HUES48 (cell line): ENCODE data around the gene FDXACB1.
"Not testable (repeated sequence)": the region's sequence is repeated elsewhere in the genome, so short reads cannot be mapped to it uniquely, and the experiment has no call there.

Source experiments
- H3K27ac ChIP-seq: one replicate; pipeline ENCODE4 v1.7.0; 2013; ENCODE audit warnings: low read depth, low read length, inconsistent platforms
- H3K27me3 ChIP-seq: 2 replicates; pipeline ENCODE4 v1.6.1; 2013; ENCODE audit warnings: mild to moderate bottlenecking, low read length; ENCODE audit not compliant: control insufficient read depth, insufficient read depth
- H3K36me3 ChIP-seq: 2 replicates; pipeline ENCODE4 v1.6.1; 2013; ENCODE audit warnings: low read length; ENCODE audit not compliant: control insufficient read depth, insufficient read depth
- H3K4me1 ChIP-seq: 2 replicates; pipeline ENCODE4 v1.6.1; 2013; ENCODE audit warnings: mild to moderate bottlenecking, low read length; ENCODE audit not compliant: control insufficient read depth, insufficient read depth
- H3K4me3 ChIP-seq: 2 replicates; pipeline ENCODE4 v1.5.1; 2013; ENCODE audit warnings: mild to moderate bottlenecking, low read depth, low read length
- H3K9ac ChIP-seq: 2 replicates; pipeline ENCODE4 v1.6.1; 2013; ENCODE audit warnings: mild to moderate bottlenecking, low read depth, low read length, moderate library complexity
- H3K9me3 ChIP-seq: 2 replicates; pipeline ENCODE4 v1.6.1; 2013; ENCODE audit warnings: low read length; ENCODE audit not compliant: control insufficient read depth, insufficient read depth

The FDXACB1 gene

DNA sequence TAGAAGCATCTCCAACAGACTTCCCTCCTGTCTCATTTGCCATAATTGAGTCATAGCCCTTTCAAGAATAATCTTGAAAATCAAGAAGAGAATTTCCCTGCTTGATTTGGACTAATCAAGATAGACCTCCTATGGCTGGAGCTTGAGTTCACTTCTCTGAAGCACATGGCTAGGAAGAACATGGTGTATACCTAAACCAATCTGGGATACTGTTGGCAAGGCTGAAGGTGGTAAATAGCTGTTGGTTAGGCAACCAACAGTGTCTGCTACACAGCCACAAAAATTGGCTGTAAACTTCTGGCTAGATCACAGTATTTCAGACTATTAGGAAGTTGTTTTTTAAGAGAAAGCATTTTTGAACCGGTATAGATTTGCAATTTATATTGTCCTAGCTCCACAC lies 27.7 kb upstream of the FDXACB1 start:
- no peaks in the 10 kb centered on the region for H3K9me3 ChIP-seq
- H3K4me1 ChIP-seq, result peaks cover 3% of the 10 kb centered on the region
- no peak overlapping the region for H3K27ac ChIP-seq
- no peak overlapping the region for H3K4me3 ChIP-seq
- H3K36me3 ChIP-seq, result no peaks in the 10 kb centered on the region
- H3K27me3 ChIP-seq, result no peaks in the 10 kb centered on the region
- H3K9ac ChIP-seq, result no peak overlapping the region

DNA sequence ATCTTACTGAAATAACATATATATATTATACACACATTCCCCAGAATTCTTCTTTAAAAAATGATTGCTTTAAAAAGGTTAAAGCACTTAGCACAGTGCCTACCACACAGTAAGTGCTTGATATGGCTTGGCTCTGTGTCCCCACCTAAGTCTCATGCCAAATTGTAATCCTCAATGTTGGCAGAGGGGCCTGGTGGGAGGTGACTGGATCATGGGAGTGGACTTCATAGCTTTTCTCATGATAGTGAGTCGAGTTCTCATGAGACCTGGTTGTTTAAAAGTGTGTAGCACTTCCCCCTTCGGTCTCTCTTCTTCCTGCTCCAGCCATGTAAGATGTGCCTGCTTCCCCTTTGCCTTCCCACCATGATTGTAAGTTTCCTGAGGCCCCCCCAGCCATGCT lies 26.4 kb upstream of the FDXACB1 start:
- Histone ChIP-seq H3K36me3 (no peaks in the 10 kb centered on the region), H3K4me1 (no peaks in the 10 kb centered on the region), H3K27me3 (no peaks in the 10 kb centered on the region)

DNA sequence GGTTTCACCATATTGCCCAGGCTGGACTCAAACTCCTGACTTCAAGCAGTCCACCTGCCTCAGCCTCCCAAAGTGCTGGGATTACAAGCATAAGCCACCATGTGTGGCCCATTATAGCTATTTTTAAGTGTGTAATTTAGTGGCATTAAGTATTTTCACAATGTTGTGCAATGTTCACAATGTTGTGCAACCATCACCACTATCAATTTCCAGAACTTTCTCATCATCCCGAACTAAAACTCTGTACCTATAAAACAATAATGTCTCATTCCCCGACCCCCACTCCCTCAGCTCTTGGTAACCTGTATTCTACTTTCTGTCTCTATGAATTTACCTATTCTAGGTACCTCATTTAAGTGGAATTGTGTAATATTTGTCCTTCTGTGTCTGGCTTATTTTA lies 7.9 kb upstream of the FDXACB1 start:
- H3K9ac ChIP-seq, result no peak overlapping the region
- no peaks in the 10 kb centered on the region for H3K27me3 ChIP-seq
- no peak overlapping the region for H3K4me3 ChIP-seq
- H3K27ac ChIP-seq, result no peak overlapping the region
- no peaks in the 10 kb centered on the region for H3K4me1 ChIP-seq
- H3K9me3 ChIP-seq, result no peaks in the 10 kb centered on the region
- no peaks in the 10 kb centered on the region for H3K36me3 ChIP-seq

More for the DNA sequence above, 26.4 kb upstream of the FDXACB1 start:
- Histone ChIP-seq H3K4me3 (no peak overlapping the region), H3K9me3 (no peaks in the 10 kb centered on the region), H3K9ac (no peak overlapping the region), H3K27ac (no peak overlapping the region)

DNA sequence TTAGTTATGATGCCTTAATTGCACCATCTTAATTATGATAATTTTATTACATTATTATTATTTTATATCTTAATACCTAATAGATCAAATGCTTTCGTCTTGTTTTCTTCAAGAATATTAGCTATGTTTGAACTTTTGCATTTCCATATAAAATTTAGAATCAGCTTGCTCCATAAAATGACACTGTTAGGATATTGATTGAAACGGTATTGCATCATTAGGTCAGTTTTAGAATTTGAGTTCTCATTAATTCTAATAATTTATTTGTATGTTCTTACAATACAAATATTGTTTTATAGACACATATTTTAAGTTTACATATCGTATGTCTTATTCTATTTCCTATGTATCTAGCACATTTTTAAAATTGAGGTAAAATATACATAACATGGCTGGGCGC lies 7.1 kb upstream of the FDXACB1 start:
- Histone ChIP-seq H3K27ac (no peak overlapping the region), H3K4me3 (no peak overlapping the region), H3K27me3 (no peaks in the 10 kb centered on the region), H3K4me1 (no peaks in the 10 kb centered on the region), H3K9me3 (no peaks in the 10 kb centered on the region), H3K9ac (no peak overlapping the region), H3K36me3 (no peaks in the 10 kb centered on the region)

DNA sequence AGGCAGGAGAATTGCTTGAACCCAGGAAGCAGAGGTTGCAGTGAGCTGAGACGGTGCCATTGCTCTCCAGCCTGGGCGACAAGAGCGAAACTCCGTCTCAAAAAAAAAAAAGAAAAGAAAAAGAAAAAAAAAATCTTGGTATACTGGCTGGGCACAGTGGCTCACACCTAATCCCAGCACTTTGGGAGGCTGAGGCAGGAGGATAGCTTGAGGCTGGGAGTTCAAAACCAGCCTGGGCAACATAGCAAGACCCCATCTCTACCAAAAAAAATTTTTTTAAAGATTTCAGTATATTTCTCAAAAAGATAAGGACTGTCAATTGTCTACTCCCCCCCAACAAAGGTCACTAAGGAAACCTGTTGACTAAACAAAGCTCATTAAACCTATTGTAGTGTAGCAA lies 6.1 kb upstream of the FDXACB1 start:
- H3K4me1 ChIP-seq, H3K9ac ChIP-seq, H3K27ac ChIP-seq, H3K36me3 ChIP-seq, H3K9me3 ChIP-seq, H3K4me3 ChIP-seq, H3K27me3 ChIP-seq: not testable (repeated sequence)

DNA sequence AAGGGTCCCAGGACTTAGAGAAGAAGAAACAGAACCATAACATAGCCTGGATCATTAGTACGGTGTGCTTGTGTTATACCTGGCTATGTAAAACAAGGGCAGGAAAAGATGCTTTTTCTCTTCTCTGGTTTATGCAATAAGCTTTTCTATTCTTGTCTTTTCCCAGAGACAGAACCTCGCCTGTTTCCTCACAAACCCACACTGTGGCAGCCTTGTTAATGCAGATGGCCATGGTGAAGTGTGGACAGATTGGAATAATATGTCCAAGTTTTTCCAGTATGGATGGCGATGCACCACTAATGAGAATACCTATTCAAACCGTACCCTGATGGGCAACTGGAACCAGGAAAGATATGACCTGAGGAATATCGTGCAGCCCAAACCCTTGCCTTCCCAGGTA lies 3.2 kb upstream of the FDXACB1 start:
- 0 out of 2 replicates have a peak, but pooled peaks cover 7% of the 10 kb centered on the region for H3K4me1 ChIP-seq
- no peaks in the 10 kb centered on the region for H3K9me3 ChIP-seq
- H3K9ac ChIP-seq, result no peak overlapping the region
- H3K27ac ChIP-seq, result no peak overlapping the region
- H3K27me3 ChIP-seq, result no peaks in the 10 kb centered on the region
- H3K36me3 ChIP-seq, result no peaks in the 10 kb centered on the region
- H3K4me3 ChIP-seq, result no peak overlapping the region

DNA sequence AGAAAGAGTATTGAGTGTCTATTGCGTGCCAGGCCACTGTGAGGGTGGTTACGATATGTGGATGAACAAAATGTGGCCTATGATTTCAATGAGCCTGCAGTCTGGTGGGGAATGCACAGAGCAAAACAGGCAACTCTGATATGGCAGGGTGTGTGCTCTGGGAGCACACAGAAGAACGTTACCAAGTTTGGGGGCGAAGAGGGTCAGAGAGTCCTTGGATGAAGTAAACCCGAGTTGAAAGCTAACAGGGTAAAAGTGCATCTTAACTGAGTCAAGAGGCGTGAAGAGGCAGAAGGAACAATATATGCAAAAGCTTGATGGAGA lies 634 bp upstream of the FDXACB1 start:
- Histone ChIP-seq H3K27me3 (no peaks in the 10 kb centered on the region), H3K9ac (peak overlapping the region; percentile 90), H3K4me3 (peak overlapping the region; percentile 93), H3K27ac (peak overlapping the region; percentile 96), H3K4me1 (0 out of 2 replicates have a peak, but pooled peaks cover 7% of the 10 kb centered on the region), H3K36me3 (peaks cover 4% of the 10 kb centered on the region; the same call in 1 of the 2 replicates), H3K9me3 (no peaks in the 10 kb centered on the region)

DNA sequence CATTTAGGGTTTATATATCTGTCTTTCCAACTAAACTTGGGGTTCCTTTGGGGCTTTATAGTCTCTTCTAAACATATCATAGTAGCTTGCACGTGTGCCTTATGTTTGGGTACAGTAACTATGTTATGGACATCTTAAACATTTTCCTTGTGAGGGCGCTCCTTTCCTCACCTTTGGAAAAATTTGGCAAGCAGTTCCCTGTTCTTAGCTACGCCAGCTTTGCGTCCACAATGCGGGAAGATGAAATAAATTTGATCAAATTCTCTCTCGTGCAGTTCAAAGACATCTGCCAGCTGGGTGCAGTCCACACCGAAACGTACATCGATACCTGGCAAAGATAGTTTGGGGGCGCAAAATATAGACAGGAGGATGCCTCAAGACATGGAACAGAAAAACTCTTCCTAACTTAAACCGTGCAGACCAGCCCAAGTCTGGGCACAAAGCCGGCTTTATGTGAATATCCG lies 548 bp downstream of the FDXACB1 start:
- H3K4me1 ChIP-seq, result 0 out of 2 replicates have a peak, but pooled peaks cover 7% of the 10 kb centered on the region
- peak overlapping the region; percentile 96 for H3K27ac ChIP-seq
- no peaks in the 10 kb centered on the region for H3K27me3 ChIP-seq
- H3K4me3 ChIP-seq, result peak overlapping the region; percentile 93
- H3K9ac ChIP-seq, result peak overlapping the region; percentile 74
- H3K9me3 ChIP-seq, result no peaks in the 10 kb centered on the region
- peaks cover 4% of the 10 kb centered on the region; the same call in 1 of the 2 replicates for H3K36me3 ChIP-seq

DNA sequence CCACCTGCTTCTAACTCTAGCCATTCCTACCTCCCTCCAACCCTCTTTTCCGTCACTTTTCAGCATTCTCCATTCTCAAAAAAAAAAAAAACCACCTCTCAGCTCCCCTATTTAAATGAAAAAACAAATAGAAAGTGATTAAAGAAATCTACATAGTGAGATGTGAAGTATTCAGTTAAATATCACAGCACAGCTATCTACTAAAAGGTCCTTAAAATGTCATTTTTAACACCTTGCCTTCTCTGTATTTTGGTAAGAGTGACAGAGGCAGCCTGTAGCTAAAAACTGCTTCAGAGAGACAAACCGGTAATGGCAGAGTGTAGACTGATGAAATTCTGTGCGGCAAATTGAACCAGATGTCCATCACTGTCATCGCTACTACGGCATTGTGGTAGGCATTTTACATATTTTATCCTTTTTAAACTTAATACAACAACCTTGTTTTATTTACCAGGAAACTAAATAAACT lies 7.2 kb downstream of the FDXACB1 start:
- H3K27me3 ChIP-seq, result no peaks in the 10 kb centered on the region
- H3K27ac ChIP-seq, result no peak overlapping the region
- no peaks in the 10 kb centered on the region for H3K4me1 ChIP-seq
- peak overlapping the region; percentile 38; the same call in 1 of the 2 replicates for H3K9ac ChIP-seq
- H3K4me3 ChIP-seq, result peak overlapping the region; percentile 79
- H3K36me3 ChIP-seq, result peaks cover 14% of the 10 kb centered on the region
- H3K9me3 ChIP-seq, result no peaks in the 10 kb centered on the region

DNA sequence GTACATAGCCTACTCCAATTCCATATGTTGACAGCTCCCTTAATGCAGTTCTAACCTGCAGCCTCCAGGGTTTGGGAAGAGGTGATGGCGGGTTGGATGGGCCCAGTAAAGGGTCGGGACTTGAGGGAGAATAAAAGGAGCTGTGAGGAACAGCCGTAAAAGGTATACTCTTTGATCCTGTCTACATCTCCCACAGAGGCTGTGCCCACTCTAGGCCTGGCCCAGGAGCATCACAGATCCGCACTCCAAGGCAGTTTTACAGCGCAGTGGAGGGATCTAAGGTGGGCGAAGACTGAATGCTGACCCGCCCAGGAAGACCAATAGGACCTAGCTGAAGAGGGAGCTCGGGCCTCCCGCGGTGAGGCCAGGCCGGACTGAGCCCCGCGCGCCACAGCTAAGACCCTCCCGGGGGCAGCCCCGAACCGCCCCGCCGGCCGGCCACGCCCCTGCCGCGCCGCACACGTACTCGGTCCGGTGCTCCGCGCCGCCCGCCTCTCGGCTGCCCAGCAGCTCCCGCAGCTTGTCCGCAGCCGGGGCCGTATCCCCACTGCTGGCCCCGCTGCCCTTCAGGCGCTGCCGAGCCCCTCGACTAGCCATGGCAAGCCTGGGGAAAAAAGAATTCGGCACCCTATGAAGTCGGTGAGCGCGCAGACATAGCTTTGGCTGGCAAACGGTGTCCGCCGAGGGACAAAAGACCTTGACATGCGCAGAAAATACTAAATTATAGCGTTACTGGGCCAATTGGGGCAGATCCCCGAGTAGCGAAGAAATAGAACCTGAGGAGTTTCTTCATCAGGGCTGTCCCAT lies 7.9 kb downstream of the FDXACB1 start, which contains the start of gene ALG9:
Gene ALG9, minus strand, starts transcription at position 696 of the 807 bp plus-strand sequence. Its CDS starts 99 bp downstream, at position 597.
- Histone ChIP-seq H3K27ac (peak within 1 kb of the TSS; percentile 92), H3K4me1 (no peaks in the 10 kb centered on the region), H3K36me3 (peaks cover 19% of the 10 kb centered on the region)

DNA sequence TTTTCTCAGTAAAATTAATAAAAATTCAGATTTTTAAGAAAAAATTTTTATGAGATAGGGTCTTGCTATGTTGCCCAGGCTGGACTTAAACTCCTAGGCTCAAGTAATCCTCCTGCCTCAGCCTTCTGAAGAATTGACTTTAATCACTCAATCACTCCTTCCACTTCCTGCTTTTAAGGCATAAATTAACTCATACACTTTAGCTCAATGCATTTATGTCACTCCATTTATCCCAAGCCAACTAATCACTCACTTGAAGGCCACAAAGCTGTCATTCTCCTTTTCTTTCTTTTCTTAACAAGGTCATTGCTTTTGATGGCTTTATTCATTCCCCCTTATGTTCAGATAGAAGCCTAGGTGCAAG lies 8.5 kb downstream of the FDXACB1 start:
- Histone ChIP-seq H3K27me3 (no peaks in the 10 kb centered on the region), H3K9me3 (no peaks in the 10 kb centered on the region), H3K27ac (peak overlapping the region; percentile 92), H3K36me3 (peaks cover 21% of the 10 kb centered on the region), H3K4me1 (no peaks in the 10 kb centered on the region), H3K4me3 (peak overlapping the region; percentile 79), H3K9ac (no peak overlapping the region; the same call in 1 of the 2 replicates)

More for the DNA sequence above, 7.9 kb downstream of the FDXACB1 start, which contains the start of gene ALG9:
- H3K4me3 ChIP-seq, result peak within 1 kb of the TSS; percentile 79
- H3K9ac ChIP-seq, result peak within 1 kb of the TSS; percentile 38
- no peaks in the 10 kb centered on the region for H3K27me3 ChIP-seq
- H3K9me3 ChIP-seq, result no peaks in the 10 kb centered on the region
